ENCODE measurements around the gene CD3G. TPM values are rescaled to one million over a fixed set of nuclear protein-coding genes. Genes with fewer than 3 reads are reported as not detected.

Gene CD3G
- total and polyA plus RNA-seq, 2 of the 4 experiments (the other 2 are of a cell fraction), result not detected

DNA sequence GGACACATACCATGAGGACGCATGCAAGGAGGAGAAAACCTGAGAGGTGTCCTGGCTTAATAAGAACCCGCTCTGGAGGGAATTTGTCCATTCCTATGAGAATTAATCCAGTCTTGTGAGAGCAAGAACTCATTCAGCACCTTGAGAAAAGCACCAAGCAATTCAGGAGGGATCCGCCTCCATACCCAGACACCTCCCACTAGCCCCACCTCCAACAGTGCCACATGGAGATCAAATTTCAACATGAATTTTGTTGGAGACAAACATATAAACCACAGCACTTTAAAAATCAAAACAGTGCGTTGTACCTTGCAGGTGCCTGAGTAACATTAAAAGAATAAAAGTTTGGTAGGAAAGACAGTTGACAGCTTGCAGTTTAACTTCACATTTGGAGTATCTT is 26.6 kb downstream of the CD3G start:
- no peak overlapping the region for H3K9ac ChIP-seq (ENCODE audit: low read depth, low read length)
- H2AFZ ChIP-seq (replicated peaks; ENCODE audit: low read length, poor library complexity), result no peak overlapping the region
- H3K27ac ChIP-seq (ENCODE audit: insufficient read depth, low read length), result no peak overlapping the region
- 100% methylated on average over 2 of the region's 4 CpGs; no CpG with 5 or more reads in 1 of the 2 experiments for WGBS, 2 experiments (ENCODE audit: extremely low coverage in 2 of 2, insufficient read length in 1 of 2)
- H3K18ac ChIP-seq (ENCODE audit: low read depth, low read length), result no peak overlapping the region
- no peak for DNase-seq
- ChIA-PET POLR2A (ENCODE audit: unreplicated experiment) (no interaction called here), CTCF (interaction anchor here (0.6 to 0.7 kb wide), 2 partner anchors 19 to 45 kb away, joined by 3 read pairs; no protein-coding TSS in a partner anchor)
- no peak overlapping the region for H4K91ac ChIP-seq (ENCODE audit: insufficient read depth, low read depth, low read length)
- H3K4me2 ChIP-seq (ENCODE audit: low read depth, low read length), result no peak overlapping the region
- no peak overlapping the region for H2BK5ac ChIP-seq (ENCODE audit: low read depth, low read length, poor library complexity, severe bottlenecking)
- in situ Hi-C loops (cut with MboI; ENCODE audit: low sequenced_read_pairs) (loop anchor here (25.0 kb wide), 1 partner anchor 1008 kb away; no protein-coding TSS in a partner anchor), dilution Hi-C loops (cut with HindIII; ENCODE audit: low sequenced_read_pairs, unreplicated experiment) (no loop called here), intact Hi-C loops (cut with micrococcal nuclease) (no loop called here)
- peaks cover 42% of the 10 kb centered on the region for H3K36me3 ChIP-seq (ENCODE audit: control insufficient read depth, insufficient read depth, low read length)
- no peak overlapping the region for H4K8ac ChIP-seq (ENCODE audit: low read depth in 2 of 2, low read length in 2 of 2)
- ATAC-seq (ENCODE audit: low read depth), result no peak
- no peaks in the 10 kb centered on the region for H4K20me1 ChIP-seq (ENCODE audit: insufficient read depth, low read length)
- H3K56ac ChIP-seq (ENCODE audit: extremely low read depth, insufficient read depth, low read length), result no peak overlapping the region
- 0 out of 4 replicates have a peak, but pooled peaks cover 3 to 4% of the 10 kb centered on the region in 2 experiments for H3K79me1 ChIP-seq (ENCODE audit: low read depth in 1 of 2, low read length in 2 of 2)
- no peak overlapping the region for H3K14ac ChIP-seq (replicated peaks; ENCODE audit: low read depth, low read length)
- no peaks in the 10 kb centered on the region for H3K27me3 ChIP-seq (ENCODE audit: control insufficient read depth, insufficient read depth, low read length)
- BruUV-seq (replicated peaks), result no TSS peak
- TF ChIP-seq USF2 (IDR thresholded peaks at IDR 0.05; ENCODE audit: low read depth, low read length) (no peak), RFX5 (IDR thresholded peaks at IDR 0.05; ENCODE audit: low read depth, low read length) (no peak), CTCF (conservative IDR thresholded peaks at IDR 0.05; ENCODE audit: low read depth, low read length) (no peak), MAZ (IDR thresholded peaks at IDR 0.05; ENCODE audit: borderline replicate concordance, low read depth, low read length) (no peak), CHD1 (IDR thresholded peaks at IDR 0.05; ENCODE audit: low read depth, low read length) (no peak)
- TF ChIP-seq, protein P1, sequence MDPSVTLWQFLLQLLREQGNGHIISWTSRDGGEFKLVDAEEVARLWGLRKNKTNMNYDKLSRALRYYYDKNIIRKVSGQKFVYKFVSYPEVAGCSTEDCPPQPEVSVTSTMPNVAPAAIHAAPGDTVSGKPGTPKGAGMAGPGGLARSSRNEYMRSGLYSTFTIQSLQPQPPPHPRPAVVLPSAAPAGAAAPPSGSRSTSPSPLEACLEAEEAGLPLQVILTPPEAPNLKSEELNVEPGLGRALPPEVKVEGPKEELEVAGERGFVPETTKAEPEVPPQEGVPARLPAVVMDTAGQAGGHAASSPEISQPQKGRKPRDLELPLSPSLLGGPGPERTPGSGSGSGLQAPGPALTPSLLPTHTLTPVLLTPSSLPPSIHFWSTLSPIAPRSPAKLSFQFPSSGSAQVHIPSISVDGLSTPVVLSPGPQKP (IDR thresholded peaks at IDR 0.05; ENCODE audit: borderline replicate concordance, low read depth, low read length), result no peak
- no peak overlapping the region for H2AK5ac ChIP-seq (ENCODE audit: low read depth, low read length)
- no peak overlapping the region for H2BK120ac ChIP-seq (ENCODE audit: low read depth, low read length)
- H2BK15ac ChIP-seq (ENCODE audit: low read depth, low read length), result no peak overlapping the region
- no peak overlapping the region for H3K4me3 ChIP-seq (ENCODE audit: insufficient read depth, low read depth, low read length)
- no peak overlapping the region for H2AK9ac ChIP-seq (replicated peaks; ENCODE audit: low read depth, low read length, poor library complexity)
- H3K9me3 ChIP-seq (ENCODE audit: control insufficient read depth, insufficient read depth, low read length), result no peaks in the 10 kb centered on the region
- H3K23ac ChIP-seq (ENCODE audit: low read depth, low read length), result no peak overlapping the region
- H2BK20ac ChIP-seq (ENCODE audit: low read depth, low read length), result no peak overlapping the region
- H3K4ac ChIP-seq (ENCODE audit: low read depth, low read length), result no peak overlapping the region
- no peaks in the 10 kb centered on the region for H3K4me1 ChIP-seq (ENCODE audit: control insufficient read depth, insufficient read depth, low read length)
- no peaks in the 10 kb centered on the region for H3K9me1 ChIP-seq (ENCODE audit: insufficient read depth, low read length)
- no peak overlapping the region for H4K5ac ChIP-seq (ENCODE audit: low read depth, low read length)

All from IMR-90 (cell line).